Measurements from ENCODE around the gene NEURL1.

NEURL1 gene

DNA sequence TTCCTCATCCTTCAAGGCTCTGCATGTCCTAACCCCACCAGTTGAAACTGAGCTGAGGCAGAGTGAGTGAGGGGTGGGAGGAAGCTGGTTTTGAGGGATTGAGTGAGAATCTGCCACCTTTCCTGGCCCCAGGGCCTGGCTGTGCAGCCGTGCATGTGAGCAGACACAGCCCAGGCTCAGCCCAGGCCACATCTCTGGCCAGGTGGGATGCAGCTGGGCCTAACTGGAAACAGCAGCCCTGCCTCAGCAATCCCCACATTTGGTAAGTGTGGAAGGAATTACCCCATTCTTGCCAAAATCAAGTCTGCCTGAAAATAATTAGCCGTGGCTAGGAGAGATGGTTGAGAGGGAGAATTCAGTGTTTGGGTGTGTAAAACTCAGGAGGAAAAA, 116.6 kb downstream of the NEURL1 start:
- DNase-seq = no peak

- no peak for DNase-seq
Observed at GRCh38 chr10:103610921-103611511, 117.5 kb downstream of the NEURL1 start.

GRCh38 chr10:103612462-103613365, 119.2 kb downstream of the NEURL1 start:
- DNase-seq = no peak

DNA sequence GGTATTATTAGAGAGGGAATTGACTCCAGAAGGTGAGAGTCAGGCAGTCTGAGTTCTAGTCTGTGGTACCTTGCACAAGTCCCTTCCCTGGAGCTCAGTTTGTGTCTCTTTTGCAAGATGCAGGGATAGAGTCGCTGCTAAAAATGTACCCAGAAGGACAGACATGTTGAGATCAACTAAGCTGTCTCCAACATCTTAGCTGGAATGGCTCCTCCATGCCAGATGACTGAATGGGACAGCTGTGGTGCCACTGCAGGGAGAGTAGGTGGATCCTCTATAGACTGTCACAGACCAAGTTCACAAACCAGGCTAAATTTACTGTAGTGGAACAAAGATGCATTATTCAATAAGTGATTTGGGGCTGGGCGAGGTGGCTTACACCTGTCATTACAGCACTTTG, 120.1 kb downstream of the NEURL1 start:
- no peak for DNase-seq

- DNase-seq = no peak
Observed at GRCh38 chr10:103614306-103615158, 121.0 kb downstream of the NEURL1 start.

- no peak for DNase-seq
Observed at GRCh38 chr10:103616705-103617601, 123.4 kb downstream of the NEURL1 start.

DNA sequence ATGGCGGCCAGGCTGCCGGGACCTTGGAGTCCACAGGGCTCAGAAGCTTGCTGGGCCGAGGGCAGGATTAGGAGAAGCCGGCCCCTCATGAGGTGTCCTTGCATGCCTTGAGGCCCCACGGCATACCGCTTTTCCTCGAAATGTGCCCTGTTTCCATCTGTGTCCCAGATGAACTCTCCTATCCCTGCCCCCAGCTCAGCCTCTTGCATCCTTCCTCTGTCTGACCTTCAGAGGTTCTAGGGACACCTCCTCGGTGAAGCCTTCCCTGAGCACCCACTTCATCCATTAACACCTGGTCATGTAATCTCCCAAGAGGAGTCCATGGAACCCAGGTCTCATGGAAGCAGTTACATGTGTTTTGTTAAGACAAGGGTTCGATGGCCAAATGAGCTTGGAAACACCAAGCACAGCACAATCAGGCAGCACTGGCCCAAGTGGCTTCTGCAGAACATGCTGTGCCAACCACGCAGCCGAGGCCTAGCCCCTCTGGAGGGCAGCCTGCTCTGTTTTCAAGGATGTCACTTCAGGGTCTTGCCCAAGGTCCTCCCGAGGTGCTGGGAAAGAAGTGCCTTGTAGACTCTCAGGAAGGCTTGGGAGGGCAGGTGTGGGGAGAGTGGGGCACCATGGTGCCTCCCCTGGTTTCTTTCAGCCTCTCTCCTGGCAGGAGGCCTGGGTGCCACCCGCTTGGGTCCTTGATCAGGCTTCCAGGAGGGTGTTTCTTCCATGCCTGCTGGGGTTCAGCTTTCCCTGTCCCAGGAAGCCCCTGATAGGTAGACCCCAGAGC, 124.3 kb downstream of the NEURL1 start:
- no peak for DNase-seq

GRCh38 chr10:103618575-103619423, 125.3 kb downstream of the NEURL1 start:
- DNase-seq = no peak

- no peak for DNase-seq
Observed at GRCh38 chr10:103619424-103620351, 126.2 kb downstream of the NEURL1 start.

DNA sequence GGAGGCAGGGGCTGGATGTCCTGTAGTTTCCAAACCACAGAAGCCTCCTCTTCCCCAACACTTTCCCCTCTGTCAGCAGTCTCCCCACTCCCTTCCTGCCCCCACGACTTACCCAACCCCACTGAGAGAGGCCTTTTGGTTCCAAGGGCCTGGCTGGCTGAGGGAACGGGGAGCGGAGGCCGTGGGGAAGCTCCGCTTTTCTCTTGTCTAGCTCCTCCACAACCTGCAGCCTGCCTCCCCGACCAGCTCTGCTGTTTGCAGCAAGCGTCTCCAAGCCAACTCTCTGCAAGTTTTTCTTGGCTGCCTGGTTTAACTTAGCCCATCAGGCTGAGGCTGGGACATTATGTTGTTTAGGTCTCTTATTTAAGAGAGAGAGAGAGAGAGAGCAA, 126.8 kb downstream of the NEURL1 start:
- DNase-seq = no peak

DNA sequence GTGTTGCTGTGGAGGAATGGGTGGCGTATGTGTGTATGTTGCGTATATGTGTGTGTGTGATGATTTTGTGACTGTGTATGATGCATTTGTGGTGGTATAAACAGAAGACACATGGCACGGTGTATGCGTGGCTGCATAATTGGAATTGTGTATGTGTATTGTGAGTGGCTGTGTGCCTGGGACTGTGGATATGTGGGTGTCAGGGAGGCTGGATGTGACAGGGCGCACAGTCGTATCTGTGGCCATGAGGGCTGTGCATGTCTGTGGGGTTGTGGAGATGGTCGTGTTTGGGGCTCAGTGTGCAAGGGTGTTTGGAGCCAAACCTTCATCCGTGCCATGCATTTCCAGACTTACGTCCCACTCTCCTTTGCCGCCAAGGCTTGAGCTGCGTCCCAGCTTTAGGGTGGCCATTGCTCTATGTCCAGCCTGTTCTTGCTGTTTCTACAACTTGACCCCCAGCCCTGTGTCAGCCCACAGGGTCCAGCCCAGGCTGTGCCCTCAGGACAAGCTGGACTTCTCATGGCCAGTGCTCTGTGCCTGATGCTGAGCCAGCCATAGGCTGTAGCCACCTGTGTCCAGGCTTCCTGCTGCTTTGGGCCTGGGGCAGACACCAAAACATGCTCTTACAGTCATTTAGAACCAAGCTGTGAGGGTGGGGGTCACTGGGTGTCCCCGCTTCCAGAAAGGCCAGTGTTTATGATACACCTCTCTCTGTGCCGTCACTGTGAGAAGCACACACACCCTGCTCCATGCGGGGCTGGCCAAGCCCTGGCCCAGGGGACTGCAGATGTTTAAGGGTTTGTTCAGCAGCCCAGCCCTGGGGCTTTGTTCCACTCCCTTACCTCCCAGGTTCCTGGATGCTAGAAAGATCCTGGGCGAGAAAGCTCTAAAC, 127.6 kb downstream of the NEURL1 start:
- no peak for DNase-seq

- DNase-seq = no peak
Observed at GRCh38 chr10:103621783-103622125, 128.2 kb downstream of the NEURL1 start.

DNA sequence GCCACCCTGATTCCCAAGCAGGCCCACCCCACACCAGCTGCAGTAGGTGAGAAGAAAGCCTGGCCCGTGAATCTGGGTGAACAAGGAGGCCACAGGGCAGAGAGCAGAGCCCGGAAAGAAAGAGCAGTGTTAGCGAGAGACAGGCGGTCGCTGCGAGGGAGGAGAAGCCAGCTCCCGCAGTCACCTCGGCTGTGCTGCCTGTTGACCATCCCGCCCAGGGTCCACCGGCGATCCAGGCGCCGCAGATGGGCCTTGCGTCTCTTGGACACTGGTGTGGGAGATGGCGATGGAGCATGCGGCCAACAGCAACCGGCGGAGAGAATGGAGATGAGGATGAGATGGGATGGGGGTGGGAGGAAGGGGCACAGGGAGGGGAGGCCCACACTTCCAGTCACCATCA, 128.8 kb downstream of the NEURL1 start:
- no peak for DNase-seq

- DNase-seq = no peak
Observed at GRCh38 chr10:103622935-103623574, 129.6 kb downstream of the NEURL1 start.

DNA sequence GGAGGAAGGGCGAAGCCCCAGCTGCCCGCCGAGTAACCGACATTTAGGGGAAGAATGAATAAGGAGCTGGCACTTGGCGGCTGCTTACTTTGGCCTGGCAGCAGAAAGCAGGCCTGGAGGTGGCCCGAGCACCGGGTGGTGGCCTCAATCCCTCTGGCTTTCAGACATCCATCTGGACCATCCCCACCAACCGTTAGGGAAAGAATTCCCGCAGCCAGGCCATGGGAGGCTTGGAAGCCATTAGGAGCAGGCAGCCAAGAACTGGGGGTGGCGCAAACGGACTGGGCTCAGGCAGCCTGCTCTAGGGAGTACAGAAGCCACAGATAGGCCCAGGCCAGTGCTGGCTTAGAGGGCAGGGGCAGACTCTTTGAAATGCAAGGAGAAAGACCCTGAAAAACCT, 132.7 kb downstream of the NEURL1 start:
- DNase-seq = no peak

DNA sequence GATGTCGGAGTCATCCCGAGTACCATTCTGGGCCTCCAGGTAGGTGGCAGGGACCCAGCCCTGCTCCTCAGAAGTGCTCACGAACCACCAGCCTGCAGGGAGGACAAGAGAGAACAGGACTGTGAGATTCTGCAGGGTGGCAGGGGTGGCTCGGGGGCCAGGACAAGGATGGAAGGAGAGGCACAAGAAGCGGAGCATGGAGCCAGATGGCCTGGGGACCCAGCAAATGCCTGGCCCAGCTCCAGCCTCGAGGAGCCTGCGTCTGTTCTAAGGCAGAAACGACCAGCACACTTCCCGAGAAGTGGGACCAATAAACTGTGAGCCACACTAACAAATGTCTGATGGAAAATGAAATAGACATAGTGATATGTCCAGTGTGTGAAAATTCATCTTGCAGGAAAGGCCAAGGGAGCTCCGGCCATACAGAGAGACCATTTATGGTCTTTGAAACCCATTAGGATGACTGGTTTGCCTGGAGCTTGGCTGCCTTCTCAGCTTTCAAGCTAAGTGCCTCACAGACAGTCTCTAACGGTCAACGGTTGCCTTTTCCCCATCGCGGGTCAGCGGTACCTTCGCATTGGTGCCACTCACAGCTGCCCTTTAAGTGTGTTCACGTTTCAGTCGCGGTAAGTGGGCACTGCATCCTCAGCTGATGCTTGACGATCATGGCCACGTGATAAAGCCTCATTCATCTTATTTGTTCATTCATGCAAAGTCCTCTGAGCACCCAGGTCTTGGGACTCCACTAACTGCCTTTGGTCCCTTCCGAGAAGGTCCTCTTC, 133.8 kb downstream of the NEURL1 start:
- no peak for DNase-seq

DNA sequence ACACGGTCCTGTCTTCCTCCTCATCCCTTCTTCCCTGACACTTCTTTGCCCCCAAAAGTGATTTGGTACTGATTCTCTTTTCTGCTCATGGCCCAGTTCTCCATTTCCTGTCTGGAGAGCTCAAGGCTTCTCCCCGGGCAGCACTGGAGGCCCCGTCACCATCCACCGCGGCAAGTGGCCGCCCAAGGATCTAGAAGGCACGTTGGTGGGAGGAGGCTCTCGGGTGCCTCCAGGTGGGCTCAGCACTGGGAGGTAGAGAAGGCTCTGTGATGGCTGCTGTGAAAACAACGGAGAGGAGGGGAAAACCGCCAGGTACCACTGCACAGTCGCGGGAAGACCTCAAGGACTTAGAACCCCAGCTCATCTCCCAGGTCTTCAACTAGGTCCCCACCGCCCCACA, 134.4 kb downstream of the NEURL1 start:
- no peak for DNase-seq

All from stimulated activated naive CD4-positive, alpha-beta T cell (primary cell).